GM12878 (cell line): ENCODE results near the gene SOX30. TPM values are rescaled to one million over a fixed set of nuclear protein-coding genes. Genes with fewer than 3 reads are reported as not detected.

Experiments
- ATF2 ChIP-seq: IDR thresholded peaks from 2 replicates; pipeline ENCODE4 v1.6.1; 2012; ENCODE audit warnings: low read length, inconsistent platforms
- BACH1 ChIP-seq: fragments of 450-650 bp; IDR thresholded peaks from 2 replicates; pipeline ENCODE4 v1.6.1; 2017; ENCODE audit warnings: mild to moderate bottlenecking, borderline replicate concordance
- BCLAF1 ChIP-seq: fragments of 450-650 bp; IDR thresholded peaks from 2 replicates; pipeline ENCODE4 v1.6.1; 2017; ENCODE audit warnings: antibody characterized with exemption, mild to moderate bottlenecking, moderate library complexity
- CEBPB ChIP-seq, 2 experiments: fragments of 150-350 bp in 1 of 2; IDR thresholded peaks; 2 replicates each; pipeline ENCODE4 v1.6.1; 2012 to 2014; ENCODE audit warnings: low read depth in 2 of 2, low read length in 2 of 2, borderline replicate concordance in 1 of 2, inconsistent platforms in 1 of 2
- CHD1 ChIP-seq: IDR thresholded peaks from 2 replicates; pipeline ENCODE4 v1.6.1; 2012; ENCODE audit warnings: low read depth, low read length, improper control_type of control experiment
- CHD2 ChIP-seq: IDR thresholded peaks from 2 replicates; pipeline ENCODE4 v1.6.1; 2011; ENCODE audit warnings: low read depth, low read length, improper control_type of control experiment, borderline replicate concordance
- CREB1 ChIP-seq: IDR thresholded peaks from 2 replicates; pipeline ENCODE4 v1.6.1; 2012; ENCODE audit warnings: low read depth, mild to moderate bottlenecking, inconsistent platforms
- E2F4 ChIP-seq: IDR thresholded peaks from 2 replicates; pipeline ENCODE4 v1.6.1; 2012; ENCODE audit warnings: low read depth, low read length, improper control_type of control experiment
- ETV6 ChIP-seq, 2 experiments: fragments of 450-650 bp in 1 of 2; IDR thresholded peaks in 1 of 2; conservative IDR thresholded peaks in 1 of 2; 2 replicates each; pipeline ENCODE4 v1.6.1; 2014; ENCODE audit warnings: antibody characterized with exemption in 1 of 2, borderline replicate concordance in 1 of 2, low read depth in 1 of 2, mild to moderate bottlenecking in 1 of 2, moderate library complexity in 1 of 2
- IKZF1 ChIP-seq: fragments of 450-650 bp; conservative IDR thresholded peaks from 2 replicates; pipeline ENCODE4 v1.6.1; 2017; ENCODE audit warnings: antibody characterized with exemption, mild to moderate bottlenecking
- IKZF2 ChIP-seq, 2 experiments: fragments of 450-650 bp; IDR thresholded peaks; 2 replicates each; pipeline ENCODE4 v1.6.1; 2017; ENCODE audit warnings: mild to moderate bottlenecking in 2 of 2, moderate library complexity in 2 of 2
- LARP7 ChIP-seq: fragments of 450-650 bp; IDR thresholded peaks from 2 replicates; pipeline ENCODE4 v1.6.1; 2017; ENCODE audit warnings: mild to moderate bottlenecking
- MEF2B ChIP-seq: fragments of 450-650 bp; IDR thresholded peaks from 2 replicates; pipeline ENCODE4 v1.6.1; 2018; ENCODE audit warnings: mild to moderate bottlenecking, moderate library complexity; ENCODE audit not compliant: partially characterized antibody, poor library complexity, severe bottlenecking
- MXI1 ChIP-seq: fragments of 150-350 bp; IDR thresholded peaks from 2 replicates; pipeline ENCODE4 v1.6.1; 2011; ENCODE audit warnings: low read depth, mild to moderate bottlenecking, inconsistent platforms, low read length, improper control_type of control experiment
- PBX3 ChIP-seq: IDR thresholded peaks from 2 replicates; pipeline ENCODE4 v1.6.1; 2011; ENCODE audit warnings: mild to moderate bottlenecking, low read depth, low read length, moderate library complexity; ENCODE audit not compliant: insufficient replicate concordance
- PML ChIP-seq: IDR thresholded peaks from 2 replicates; pipeline ENCODE4 v1.6.1; 2012; ENCODE audit warnings: low read length, inconsistent platforms
- POLR2AphosphoS5 ChIP-seq: IDR thresholded peaks from 2 replicates; pipeline ENCODE4 v1.6.1; 2011; ENCODE audit warnings: mild to moderate bottlenecking, low read length, inconsistent platforms
- RUNX3 ChIP-seq: IDR thresholded peaks from 2 replicates; pipeline ENCODE4 v1.6.1; 2012; ENCODE audit warnings: low read length, inconsistent platforms
- ZNF217 ChIP-seq: fragments of 450-650 bp; IDR thresholded peaks from 2 replicates; pipeline ENCODE4 v1.6.1; 2017; ENCODE audit warnings: antibody characterized with exemption, mild to moderate bottlenecking
- polyA plus RNA-seq, 11 experiments: library from polyadenylated mRNA; depleted of rRNA in 4 of 11; unstranded in 6 of 11; stranded (reverse) in 5 of 11; fragments of >200 nt; fragmentation: Nextera tagmentation in 4 of 11; fragmentation: Illumina TruSeq in 1 of 11; extraction: Ambion mirVana in 4 of 11; extraction: Trizol in 1 of 11; gene quantifications; 1 replicate in 1 of 11; 2 replicates in 10 of 11; pipeline versions ENCODE4 v1.2.1 to v1.2.3, GENCODE V29; 2011 to 2016; ENCODE audit warnings: inconsistent platforms in 2 of 11, missing spikeins in 2 of 11, low read depth in 1 of 11
- total RNA-seq, 4 experiments: library from RNA; depleted of rRNA in 3 of 4; stranded (reverse); fragments of >200 nt in 3 of 4; fragmentation: Illumina TruSeq in 1 of 4; extraction: Trizol in 1 of 4; gene quantifications; 2 replicates each; pipeline versions ENCODE4 v1.2.1 to v1.2.3, GENCODE V29; 2013 to 2021
- TF ChIP-seq, protein P1 (sequence below): fragments of 450-650 bp; IDR thresholded peaks from 2 replicates; pipeline ENCODE4 v1.6.1; 2017; ENCODE audit warnings: mild to moderate bottlenecking, low read depth, inconsistent platforms; ENCODE audit not compliant: poor library complexity, severe bottlenecking

The SOX30 gene
- total and polyA plus RNA-seq, 10 of the 15 experiments (the other 5 are each of a cell fraction or from before 2014, with no cell fraction given) = 0.06 to 0.32 (median 0.10) TPM; not detected in 2

- no peak for TF ChIP-seq MXI1
- peak; percentile 30 for TF ChIP-seq MEF2B
- no peak for TF ChIP-seq BCLAF1
- no peak for TF ChIP-seq E2F4
- TF ChIP-seq PBX3 = no peak
- no peak for TF ChIP-seq PML
- TF ChIP-seq POLR2AphosphoS5 = no peak
- TF ChIP-seq RUNX3 = peak; percentile 44
- 0 out of 2 replicates have a peak, but pooled peaks have one; percentile 19 for TF ChIP-seq ZNF217
- TF ChIP-seq ATF2 = peak; percentile 44; the same call in 1 of the 2 replicates
- TF ChIP-seq CHD2 = no peak
- TF ChIP-seq ETV6 (conservative IDR thresholded peaks at IDR 0.05 in 1 of 2, IDR thresholded peaks at IDR 0.05 in 1 of 2; ENCODE audit: borderline replicate concordance in 1 of 2, low read depth in 1 of 2) = peak in 1 of 2 experiments; percentile 81; a peak in 1 of 4 replicates
- TF ChIP-seq CREB1 = no peak
- peak; percentile 43 to 60; a peak in 3 of 4 replicates for TF ChIP-seq IKZF2 (IDR thresholded peaks at IDR 0.05)
- peak; percentile 80; the same call in 1 of the 2 replicates for TF ChIP-seq BACH1
- TF ChIP-seq CHD1 = no peak
- no peak for TF ChIP-seq LARP7
- peak; percentile 35; the same call in 1 of the 2 replicates for TF ChIP-seq IKZF1
- TF ChIP-seq, protein P1, sequence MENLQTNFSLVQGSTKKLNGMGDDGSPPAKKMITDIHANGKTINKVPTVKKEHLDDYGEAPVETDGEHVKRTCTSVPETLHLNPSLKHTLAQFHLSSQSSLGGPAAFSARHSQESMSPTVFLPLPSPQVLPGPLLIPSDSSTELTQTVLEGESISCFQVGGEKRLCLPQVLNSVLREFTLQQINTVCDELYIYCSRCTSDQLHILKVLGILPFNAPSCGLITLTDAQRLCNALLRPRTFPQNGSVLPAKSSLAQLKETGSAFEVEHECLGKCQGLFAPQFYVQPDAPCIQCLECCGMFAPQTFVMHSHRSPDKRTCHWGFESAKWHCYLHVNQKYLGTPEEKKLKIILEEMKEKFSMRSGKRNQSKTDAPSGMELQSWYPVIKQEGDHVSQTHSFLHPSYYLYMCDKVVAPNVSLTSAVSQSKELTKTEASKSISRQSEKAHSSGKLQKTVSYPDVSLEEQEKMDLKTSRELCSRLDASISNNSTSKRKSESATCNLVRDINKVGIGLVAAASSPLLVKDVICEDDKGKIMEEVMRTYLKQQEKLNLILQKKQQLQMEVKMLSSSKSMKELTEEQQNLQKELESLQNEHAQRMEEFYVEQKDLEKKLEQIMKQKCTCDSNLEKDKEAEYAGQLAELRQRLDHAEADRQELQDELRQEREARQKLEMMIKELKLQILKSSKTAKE = peak; percentile 46
- no peak for TF ChIP-seq CEBPB (IDR thresholded peaks at IDR 0.05; ENCODE audit: borderline replicate concordance in 1 of 2, low read depth in 2 of 2, low read length in 2 of 2)
Observed at GRCh38 chr5:157598350-157598936, 53.8 kb downstream of the SOX30 start (continued).
